ENCODE measurements around the gene PLXNA4. TPM values are rescaled to one million over a fixed set of nuclear protein-coding genes. Genes with fewer than 3 reads are reported as not detected.
A peak's percentile ranks its signal among the peaks of the same experiment; 100 is the strongest.

Gene PLXNA4
- total RNA-seq, 4 donors from 2014 or later = 0.49 to 7.1 (median 2.0) TPM

DNA sequence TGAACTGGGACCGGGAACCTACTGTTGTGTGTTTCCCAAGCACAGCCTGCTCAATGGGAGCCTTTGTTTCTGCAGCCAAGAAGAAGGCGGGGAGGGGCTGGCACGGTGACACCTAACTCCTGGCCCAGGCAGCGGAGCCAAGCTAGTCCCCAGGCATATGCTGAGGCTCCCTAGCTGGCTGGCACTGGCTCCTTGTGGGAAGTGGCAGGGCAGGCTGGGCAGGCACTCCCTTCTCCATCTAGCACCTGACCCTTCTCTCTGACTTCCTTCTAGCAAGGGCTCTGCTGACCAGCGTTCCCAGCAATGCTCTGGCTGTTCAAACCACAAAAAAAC, 325.0 kb downstream of the PLXNA4 start:
- intact Hi-C loops (cut with DNase I) = no loop called here
- DNase-seq = no peak
- 14 to 18% methylated on average over 2 to 5 of the region's 5 CpGs for WGBS, 2 donors

DNA sequence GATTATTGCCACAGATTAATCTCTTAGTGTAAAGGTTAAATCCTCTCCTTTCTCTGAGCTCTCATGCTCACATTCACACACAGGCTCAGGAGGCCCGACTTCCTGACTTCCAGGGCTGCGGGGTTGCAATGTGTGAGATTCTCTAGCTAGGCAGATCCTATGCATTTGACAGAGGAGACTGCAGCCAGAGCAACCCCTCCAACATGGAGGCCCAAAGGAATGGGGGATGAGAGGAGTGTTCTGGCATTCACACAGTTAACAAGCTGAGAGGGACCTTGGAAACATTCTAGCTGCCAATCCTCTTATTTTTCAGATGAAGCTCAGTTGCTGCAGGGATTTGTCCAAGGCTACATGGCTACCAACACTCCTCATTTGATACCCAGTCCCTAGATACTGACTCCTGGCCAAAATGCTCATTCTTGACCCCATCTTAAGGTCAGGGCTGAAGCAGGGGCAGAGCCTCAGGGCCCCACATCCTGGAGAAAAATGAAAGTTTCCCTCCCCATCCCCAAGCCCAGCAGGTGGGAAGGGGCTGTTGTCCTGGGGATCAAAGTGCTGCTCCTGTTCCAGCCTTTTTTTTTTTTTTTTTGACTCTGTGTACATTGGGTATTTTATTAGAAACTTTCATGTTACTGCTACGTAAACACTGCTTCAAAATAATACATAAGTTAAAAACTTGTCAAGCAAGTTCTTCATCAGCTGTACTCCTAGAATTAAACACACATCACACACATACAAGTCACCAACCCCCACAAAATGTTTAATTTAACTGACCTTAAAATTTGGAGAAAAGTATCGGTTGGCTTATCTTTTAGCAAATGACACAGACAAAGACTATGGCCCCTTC, 325.6 kb downstream of the PLXNA4 start:
- Histone ChIP-seq H3K27ac (peak overlapping the region; percentile 50 to 82 (median 67)), H3K27me3 (no peaks in the 10 kb centered on the region), H3K4me3 (no peak overlapping the region), H3K9me3 (peaks cover 0 to 2% (median 0%) of the 10 kb centered on the region in 3 donors), H3K36me3 (no peaks in the 10 kb centered on the region), H3K4me1 (peaks cover 5 to 40% (median 21%) of the 10 kb centered on the region in 3 donors)
- 24 to 47% methylated on average over 3 to 4 of the region's 4 CpGs for WGBS, 2 donors
- intact Hi-C loops (cut with DNase I) = no loop called here
- no peak for DNase-seq
- TF ChIP-seq CTCF (IDR thresholded peaks at IDR 0.05) (no peak), POLR2A (IDR thresholded peaks at IDR 0.05) (no peak)

More for the DNA sequence above, 325.0 kb downstream of the PLXNA4 start:
- no peaks in the 10 kb centered on the region for H3K9me3 ChIP-seq
- TF ChIP-seq POLR2A (IDR thresholded peaks at IDR 0.05) = no peak
- TF ChIP-seq CTCF (IDR thresholded peaks at IDR 0.05) = no peak
- H3K27ac ChIP-seq = peak overlapping the region; percentile 50 to 82 (median 67)
- H3K36me3 ChIP-seq = no peaks in the 10 kb centered on the region
- H3K4me1 ChIP-seq = peaks cover 5 to 46% (median 21%) of the 10 kb centered on the region in 3 donors
- H3K4me3 ChIP-seq = no peak overlapping the region
- no peaks in the 10 kb centered on the region for H3K27me3 ChIP-seq

- Histone ChIP-seq H3K36me3 (no peaks in the 10 kb centered on the region), H3K9me3 (peaks cover 0 to 6% (median 0%) of the 10 kb centered on the region in 3 donors), H3K27ac (peak overlapping the region in 3 of 4 donors; percentile 7 to 82 (median 56)), H3K27me3 (no peaks in the 10 kb centered on the region), H3K4me1 (peaks cover 5 to 38% (median 21%) of the 10 kb centered on the region in 3 donors), H3K4me3 (no peak overlapping the region)
- WGBS, 2 donors = 57 to 63% methylated on average over 18 to 19 of the region's 19 CpGs
- TF ChIP-seq CTCF (IDR thresholded peaks at IDR 0.05) (peak in 2 of 6 experiments; percentile 19 to 25), POLR2A (IDR thresholded peaks at IDR 0.05) (no peak)
- DNase-seq = no peak
- intact Hi-C loops (cut with DNase I) = no loop called here
Observed at GRCh38 chr7:132249256-132249971, 326.9 kb downstream of the PLXNA4 start.

- Histone ChIP-seq H3K9me3 (peaks cover 0 to 6% (median 0%) of the 10 kb centered on the region in 3 donors), H3K4me1 (peaks cover 5 to 38% (median 21%) of the 10 kb centered on the region in 3 donors), H3K27me3 (no peaks in the 10 kb centered on the region), H3K4me3 (no peak overlapping the region), H3K27ac (no peak overlapping the region), H3K36me3 (no peaks in the 10 kb centered on the region)
- DNase-seq = no peak
- TF ChIP-seq POLR2A (IDR thresholded peaks at IDR 0.05) (no peak), CTCF (IDR thresholded peaks at IDR 0.05) (no peak)
- intact Hi-C loops (cut with DNase I) = no loop called here
- 90 to 100% methylated on average over 1 to 2 of the region's 2 CpGs for WGBS, 2 donors
Observed at GRCh38 chr7:132248841-132249240, 327.4 kb downstream of the PLXNA4 start.
